ENCODE results near the gene STPG1.
A peak's percentile ranks its signal among the peaks of the same experiment; 100 is the strongest.

The STPG1 gene

DNA sequence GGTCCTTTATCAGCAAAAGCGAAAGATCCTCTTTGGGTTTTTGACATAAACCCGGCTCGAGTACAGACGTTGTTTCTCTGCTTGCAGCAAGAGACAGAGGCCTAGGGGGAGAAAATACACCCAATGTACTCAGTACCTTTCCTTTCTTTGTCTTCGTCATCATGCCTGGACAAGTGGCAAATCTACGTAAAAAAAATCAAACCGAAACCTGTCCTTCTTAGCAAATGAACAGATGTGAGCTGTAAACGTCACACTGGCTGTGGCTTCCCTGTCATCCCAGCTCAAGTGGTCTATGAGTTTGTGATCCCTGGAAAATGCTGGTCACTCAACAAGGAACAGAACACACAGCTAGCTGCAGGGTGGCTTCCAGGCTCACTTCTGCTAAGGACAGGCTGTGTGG is 39.9 kb downstream of the STPG1 start:
- DNase-seq (ENCODE audit: low read depth) = no peak
- no peak overlapping the region for H3K4me3 ChIP-seq (ENCODE audit: low read depth, low read length)
- TF ChIP-seq, protein P1, sequence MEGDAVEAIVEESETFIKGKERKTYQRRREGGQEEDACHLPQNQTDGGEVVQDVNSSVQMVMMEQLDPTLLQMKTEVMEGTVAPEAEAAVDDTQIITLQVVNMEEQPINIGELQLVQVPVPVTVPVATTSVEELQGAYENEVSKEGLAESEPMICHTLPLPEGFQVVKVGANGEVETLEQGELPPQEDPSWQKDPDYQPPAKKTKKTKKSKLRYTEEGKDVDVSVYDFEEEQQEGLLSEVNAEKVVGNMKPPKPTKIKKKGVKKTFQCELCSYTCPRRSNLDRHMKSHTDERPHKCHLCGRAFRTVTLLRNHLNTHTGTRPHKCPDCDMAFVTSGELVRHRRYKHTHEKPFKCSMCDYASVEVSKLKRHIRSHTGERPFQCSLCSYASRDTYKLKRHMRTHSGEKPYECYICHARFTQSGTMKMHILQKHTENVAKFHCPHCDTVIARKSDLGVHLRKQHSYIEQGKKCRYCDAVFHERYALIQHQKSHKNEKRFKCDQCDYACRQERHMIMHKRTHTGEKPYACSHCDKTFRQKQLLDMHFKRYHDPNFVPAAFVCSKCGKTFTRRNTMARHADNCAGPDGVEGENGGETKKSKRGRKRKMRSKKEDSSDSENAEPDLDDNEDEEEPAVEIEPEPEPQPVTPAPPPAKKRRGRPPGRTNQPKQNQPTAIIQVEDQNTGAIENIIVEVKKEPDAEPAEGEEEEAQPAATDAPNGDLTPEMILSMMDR (conservative IDR thresholded peaks at IDR 0.05; ENCODE audit: low read depth, low read length) = no peak

DNA sequence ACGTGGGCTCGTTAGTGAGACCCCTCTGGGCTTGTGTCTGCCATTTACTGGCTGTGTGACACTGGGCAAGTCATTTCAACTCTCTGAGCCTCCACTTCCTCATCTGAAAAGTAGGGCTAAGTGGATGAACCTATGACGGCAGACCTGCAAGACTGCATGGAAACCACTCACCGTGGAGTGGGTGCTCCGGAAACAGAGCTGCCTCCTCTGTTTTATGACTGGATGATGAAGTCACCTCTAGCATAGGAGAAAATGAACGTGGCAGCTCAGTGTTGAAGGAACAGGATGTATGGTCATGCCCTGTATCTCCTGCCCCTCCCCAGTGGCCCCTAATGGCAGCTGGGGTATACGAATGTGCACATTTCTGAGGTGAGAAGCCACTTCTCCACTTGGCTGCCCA is 40.5 kb downstream of the STPG1 start:
- no peak overlapping the region for H3K4me3 ChIP-seq (ENCODE audit: low read depth, low read length)
- no peak for DNase-seq (ENCODE audit: low read depth)
- TF ChIP-seq, protein P1 (conservative IDR thresholded peaks at IDR 0.05; ENCODE audit: low read depth, low read length) = no peak

DNA sequence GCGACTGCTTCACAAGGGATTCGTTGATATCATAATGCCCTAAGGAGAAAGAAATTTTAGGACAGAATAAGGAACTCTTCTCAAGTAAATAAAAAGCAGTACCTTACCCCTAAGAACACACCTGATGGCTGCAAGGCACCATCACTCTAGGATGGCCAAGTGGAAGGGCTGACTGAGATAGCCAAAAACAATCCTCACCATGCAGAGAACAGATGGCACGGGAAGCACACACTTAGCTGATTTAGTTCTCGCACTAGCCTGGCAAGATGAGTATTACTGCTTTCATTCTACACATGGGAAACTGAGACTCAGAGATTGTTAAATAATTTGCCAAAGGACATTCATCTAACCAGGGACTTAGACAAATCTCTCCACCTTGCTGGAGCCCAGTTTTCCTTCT is 43.8 kb downstream of the STPG1 start:
- TF ChIP-seq, protein P1 (conservative IDR thresholded peaks at IDR 0.05; ENCODE audit: low read depth, low read length) = no peak
- H3K4me3 ChIP-seq (ENCODE audit: low read depth, low read length) = no peak overlapping the region

DNA sequence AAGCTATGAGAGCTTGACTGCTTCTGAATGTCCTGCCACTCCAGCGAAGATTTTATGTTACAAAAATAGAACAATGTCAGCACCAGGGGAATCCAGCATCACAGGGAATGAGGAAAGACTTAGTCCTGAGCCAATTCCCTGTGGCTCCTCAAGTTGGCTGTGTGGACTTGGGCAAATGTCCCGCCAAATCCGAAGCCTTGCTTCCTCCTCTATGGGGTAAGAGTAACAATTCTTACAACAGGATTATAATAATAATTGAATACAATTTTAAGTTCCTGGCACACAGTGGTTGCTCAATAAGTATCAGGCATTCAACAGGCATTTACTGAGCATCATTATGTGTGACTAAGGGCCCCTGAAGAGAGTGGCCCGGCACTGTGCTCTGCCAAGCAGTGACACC is 44.4 kb downstream of the STPG1 start:
- no peak for DNase-seq (ENCODE audit: low read depth)
- TF ChIP-seq, protein P1 (conservative IDR thresholded peaks at IDR 0.05; ENCODE audit: low read depth, low read length) = no peak
- H3K4me3 ChIP-seq (ENCODE audit: low read depth, low read length) = no peak overlapping the region

More for the DNA sequence above, 43.8 kb downstream of the STPG1 start:
- DNase-seq (ENCODE audit: low read depth) = no peak

DNA sequence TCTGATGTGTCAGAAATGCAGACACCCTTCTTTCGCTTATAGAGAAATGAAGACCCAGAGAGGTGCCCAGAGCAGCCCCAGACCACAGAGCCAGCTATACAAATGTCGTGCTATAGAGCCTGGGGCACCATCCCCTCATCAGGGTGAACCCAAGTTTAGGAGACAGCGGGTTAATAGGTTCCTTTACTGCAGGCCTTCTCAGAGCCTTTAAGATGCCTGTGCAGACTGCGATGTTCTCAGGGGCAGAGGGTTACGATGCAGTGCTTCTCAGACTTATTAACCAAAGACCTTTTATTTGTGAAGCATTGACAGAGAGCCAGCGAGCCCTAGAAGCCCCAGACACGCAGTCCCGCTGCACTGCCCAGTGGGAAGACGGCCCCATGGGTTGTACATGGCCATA is 46.9 kb downstream of the STPG1 start:
- TF ChIP-seq, protein P1 (conservative IDR thresholded peaks at IDR 0.05; ENCODE audit: low read depth, low read length) = no peak
- no peak for DNase-seq (ENCODE audit: low read depth)
- no peak overlapping the region for H3K4me3 ChIP-seq (ENCODE audit: low read depth, low read length)

DNA sequence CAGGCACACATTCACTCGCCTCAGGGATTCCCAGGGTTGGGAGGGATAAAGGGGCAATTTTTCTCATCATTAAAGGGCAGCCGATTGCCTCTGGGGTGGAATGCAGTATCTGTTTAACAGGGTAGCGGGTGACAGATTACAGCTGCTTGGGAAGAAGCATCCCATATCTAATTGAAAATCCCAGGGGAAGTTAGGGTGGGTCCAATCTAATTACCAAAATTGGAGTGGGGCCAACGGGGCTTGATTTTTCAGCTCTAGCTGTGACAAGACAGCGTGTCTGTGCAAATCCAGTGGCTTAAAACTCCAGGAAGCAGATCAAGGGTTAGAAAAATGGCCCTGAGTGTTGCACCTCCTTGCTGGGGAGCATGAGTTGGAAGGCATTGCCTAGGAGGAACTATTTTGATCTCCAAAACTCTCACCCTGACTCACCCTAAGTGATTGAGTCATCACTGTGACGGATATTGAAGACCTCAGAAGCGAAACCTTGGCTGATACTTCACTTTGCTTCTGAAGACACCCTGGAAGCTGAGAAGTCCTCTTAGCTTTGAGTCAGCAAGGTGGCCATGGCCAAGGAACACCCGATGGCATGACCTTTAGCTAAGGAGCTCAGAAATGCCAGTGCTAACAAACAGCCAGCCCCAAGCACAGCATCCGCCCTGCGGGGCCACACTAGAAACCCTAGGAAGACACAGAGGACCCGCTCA is 48.5 kb downstream of the STPG1 start:
- DNase-seq (ENCODE audit: low read depth) = peak; percentile 80
- no peak overlapping the region for H3K4me3 ChIP-seq (ENCODE audit: low read depth, low read length)
- TF ChIP-seq, protein P1 (conservative IDR thresholded peaks at IDR 0.05; ENCODE audit: low read depth, low read length) = no peak

DNA sequence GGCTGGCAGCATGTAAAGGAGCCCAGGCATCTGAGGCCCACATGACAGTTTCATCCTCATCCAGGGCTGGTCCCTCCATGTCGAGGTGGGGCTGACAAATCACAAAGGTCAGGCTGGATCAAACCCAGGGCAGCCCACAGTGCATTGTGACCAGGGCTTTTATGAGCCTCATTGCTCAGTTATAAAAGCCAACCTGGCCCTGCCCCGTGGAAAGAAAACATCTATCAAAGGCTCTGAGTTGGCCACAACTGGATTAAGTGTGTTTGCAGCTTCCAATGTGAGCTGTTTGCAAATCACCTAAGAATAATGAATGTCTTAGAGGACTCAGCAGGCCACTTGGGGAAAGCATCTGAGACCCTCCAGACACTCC is 49.0 kb downstream of the STPG1 start:
- TF ChIP-seq, protein P1 (conservative IDR thresholded peaks at IDR 0.05; ENCODE audit: low read depth, low read length) = no peak
- no peak for DNase-seq (ENCODE audit: low read depth)
- no peak overlapping the region for H3K4me3 ChIP-seq (ENCODE audit: low read depth, low read length)
